Retinal pigment epithelial cell (primary cell): Measurements from ENCODE around the gene TIFAB.

Experiments
- DNase-seq: peaks from one replicate; pipeline ENCODE4 v3.0.0-alpha.2; 2010; ENCODE audit warnings: low read depth
- H3K4me3 ChIP-seq: 2 replicates; pipeline ENCODE4 v1.5.1; 2011; ENCODE audit warnings: mild to moderate bottlenecking, low read length, control low read depth, moderate library complexity
- TF ChIP-seq, protein P1 (sequence below): conservative IDR thresholded peaks from 2 replicates; pipeline ENCODE4 v1.5.1; 2011; ENCODE audit warnings: low read depth, low read length, control low read depth, inconsistent platforms

The TIFAB gene

DNA sequence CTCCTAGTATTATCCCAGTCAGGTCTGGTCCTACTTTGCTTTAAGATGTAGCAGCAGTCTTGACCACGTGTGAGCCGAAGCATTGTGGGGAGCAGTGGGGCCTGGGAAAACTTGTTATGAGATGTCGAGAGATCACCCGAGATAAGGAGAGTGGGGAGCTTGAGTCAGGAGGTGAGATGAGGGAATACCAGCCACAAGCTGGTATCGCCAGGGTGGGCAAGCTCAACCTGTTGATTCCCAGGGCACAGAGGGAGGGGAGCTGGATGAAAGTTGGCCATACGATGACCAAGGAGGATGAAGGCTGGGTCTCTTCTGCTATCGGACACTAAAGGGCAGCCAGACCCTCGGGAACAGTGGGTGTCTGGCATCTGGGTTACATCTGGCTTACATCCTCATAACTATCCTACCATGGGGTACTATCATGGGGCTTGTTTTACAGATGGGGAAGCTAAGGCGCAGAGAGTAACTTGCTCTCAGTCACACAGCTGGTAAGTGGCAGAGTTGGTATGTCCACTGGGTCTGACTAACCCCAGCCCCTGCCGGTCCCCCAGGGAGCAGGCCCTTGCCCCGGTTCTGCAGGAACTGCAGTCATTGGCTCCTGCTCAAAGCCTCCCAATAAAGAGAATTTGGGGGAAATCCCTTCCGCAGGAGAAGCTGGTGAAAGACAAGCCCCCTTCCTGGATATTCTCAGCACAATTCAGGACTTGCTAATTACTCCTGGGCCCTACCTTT is 13.4 kb upstream of the TIFAB start:
- no peak for DNase-seq
- TF ChIP-seq, protein P1, sequence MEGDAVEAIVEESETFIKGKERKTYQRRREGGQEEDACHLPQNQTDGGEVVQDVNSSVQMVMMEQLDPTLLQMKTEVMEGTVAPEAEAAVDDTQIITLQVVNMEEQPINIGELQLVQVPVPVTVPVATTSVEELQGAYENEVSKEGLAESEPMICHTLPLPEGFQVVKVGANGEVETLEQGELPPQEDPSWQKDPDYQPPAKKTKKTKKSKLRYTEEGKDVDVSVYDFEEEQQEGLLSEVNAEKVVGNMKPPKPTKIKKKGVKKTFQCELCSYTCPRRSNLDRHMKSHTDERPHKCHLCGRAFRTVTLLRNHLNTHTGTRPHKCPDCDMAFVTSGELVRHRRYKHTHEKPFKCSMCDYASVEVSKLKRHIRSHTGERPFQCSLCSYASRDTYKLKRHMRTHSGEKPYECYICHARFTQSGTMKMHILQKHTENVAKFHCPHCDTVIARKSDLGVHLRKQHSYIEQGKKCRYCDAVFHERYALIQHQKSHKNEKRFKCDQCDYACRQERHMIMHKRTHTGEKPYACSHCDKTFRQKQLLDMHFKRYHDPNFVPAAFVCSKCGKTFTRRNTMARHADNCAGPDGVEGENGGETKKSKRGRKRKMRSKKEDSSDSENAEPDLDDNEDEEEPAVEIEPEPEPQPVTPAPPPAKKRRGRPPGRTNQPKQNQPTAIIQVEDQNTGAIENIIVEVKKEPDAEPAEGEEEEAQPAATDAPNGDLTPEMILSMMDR = no peak

DNA sequence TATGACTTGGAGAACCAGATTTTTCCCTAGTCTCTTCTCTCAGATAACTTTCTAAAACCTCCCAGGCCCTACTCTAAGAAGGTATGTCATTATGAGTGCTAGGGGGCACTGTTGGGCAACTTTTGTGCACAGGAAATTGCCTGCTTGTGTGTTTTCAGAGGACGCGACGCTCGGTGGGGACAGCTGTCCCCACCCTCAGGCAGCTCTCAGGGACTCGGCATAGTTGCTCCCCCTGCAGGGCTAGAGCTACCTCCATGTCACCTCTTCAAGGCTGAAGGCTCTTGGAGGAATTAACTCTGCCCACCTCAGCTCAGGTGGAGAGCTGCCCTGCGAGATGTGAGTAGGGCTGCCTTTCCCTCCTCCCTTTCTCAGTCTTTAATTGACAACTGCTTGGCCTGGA is 10.2 kb upstream of the TIFAB start:
- no peak for DNase-seq
- H3K4me3 ChIP-seq = no peak overlapping the region
- TF ChIP-seq, protein P1 = peak; percentile 69

More for the DNA sequence above, 13.4 kb upstream of the TIFAB start:
- no peak overlapping the region for H3K4me3 ChIP-seq

DNA sequence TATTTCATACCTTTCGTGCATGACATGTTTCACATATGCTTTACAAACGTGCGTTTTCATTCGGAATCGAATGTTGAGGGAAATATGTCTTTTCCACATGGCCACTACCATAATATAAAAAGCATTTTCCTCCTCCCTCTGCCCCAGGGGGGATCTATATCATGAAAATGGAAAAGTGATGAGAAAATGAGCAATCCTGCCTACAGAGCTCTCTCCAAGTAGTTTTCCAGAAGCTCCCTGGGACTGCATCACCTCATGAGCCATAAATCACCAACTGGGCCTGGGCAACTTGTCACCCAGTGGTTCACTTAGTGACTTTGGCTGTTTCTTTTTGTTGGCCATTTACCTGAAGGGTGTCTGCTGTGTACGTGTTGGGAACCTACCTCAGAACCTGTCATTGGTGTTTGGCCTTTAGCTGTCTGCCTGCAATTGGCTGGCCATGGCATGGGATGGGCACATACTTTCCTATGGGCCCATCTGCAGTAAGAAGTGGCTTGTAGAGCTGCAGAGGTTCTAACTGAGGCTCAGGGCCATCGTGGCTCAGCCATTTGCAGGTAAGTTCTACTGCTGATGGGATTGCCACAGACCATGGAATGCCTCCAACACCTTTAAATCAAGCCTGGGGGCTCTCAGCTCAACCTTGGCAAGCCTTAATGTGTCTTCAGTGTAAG is 9.5 kb upstream of the TIFAB start:
- no peak for DNase-seq
- H3K4me3 ChIP-seq = no peak overlapping the region
- TF ChIP-seq, protein P1 = no peak

DNA sequence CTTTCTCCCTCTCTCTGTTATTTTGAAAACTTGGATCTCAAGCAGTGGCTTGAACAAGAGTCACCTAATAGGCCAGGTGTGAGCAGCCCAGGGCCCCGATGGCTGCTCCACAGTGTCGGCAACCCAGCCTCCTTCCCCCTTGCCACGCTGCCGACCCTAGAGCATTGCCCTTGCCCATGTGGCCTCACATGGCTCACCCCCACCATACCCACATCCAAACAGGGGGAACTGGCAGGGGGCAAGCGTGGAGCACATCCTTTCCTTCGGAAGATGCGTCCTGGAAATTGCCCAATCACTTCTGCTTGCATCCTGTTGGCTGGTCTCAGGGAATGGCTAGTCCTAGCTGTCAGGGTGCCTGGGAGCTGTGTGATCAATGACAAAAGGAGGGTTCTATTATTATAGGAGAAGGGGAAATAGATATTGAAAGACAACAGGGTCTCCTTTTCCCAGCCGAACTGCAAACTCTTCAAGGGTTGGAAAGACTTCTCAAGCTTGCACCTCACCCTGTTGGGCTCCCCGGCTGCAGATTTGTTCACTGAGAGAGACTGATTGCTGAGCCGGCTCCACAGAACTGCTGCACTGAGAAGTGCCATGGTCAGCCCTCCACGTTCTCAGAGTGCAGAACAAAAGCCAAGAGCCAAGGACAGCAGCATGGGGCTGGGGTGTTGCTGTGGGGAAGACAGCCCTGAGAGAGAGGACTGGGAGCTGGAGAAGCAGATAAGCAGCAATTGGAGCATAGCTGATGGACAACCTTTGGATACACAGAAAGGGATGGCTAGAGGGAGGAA is 8.3 kb upstream of the TIFAB start:
- DNase-seq = no peak
- TF ChIP-seq, protein P1 = no peak
- H3K4me3 ChIP-seq = no peak overlapping the region

DNA sequence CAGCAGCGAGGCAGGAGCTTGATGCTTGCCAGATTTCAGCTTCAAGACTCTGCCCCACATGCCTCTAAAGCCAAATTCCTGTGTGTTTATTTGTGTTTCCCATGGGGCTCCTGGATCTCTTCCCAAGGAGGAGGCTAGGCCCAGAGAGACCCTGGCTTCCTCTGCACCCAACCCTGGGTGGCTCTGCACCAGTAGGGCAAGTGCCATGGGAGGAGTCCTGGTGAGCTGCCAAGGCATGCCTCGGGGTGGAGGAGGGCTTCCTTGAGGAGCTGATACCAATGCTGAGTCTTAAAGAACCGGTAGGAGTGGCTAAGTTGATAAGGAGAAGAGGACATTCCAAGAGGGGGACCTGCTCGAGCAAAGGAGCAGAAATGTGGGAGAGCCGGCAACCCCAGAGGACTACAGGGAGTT is 6.8 kb upstream of the TIFAB start:
- no peak overlapping the region for H3K4me3 ChIP-seq
- TF ChIP-seq, protein P1 = no peak
- peak; percentile 62 for DNase-seq

DNA sequence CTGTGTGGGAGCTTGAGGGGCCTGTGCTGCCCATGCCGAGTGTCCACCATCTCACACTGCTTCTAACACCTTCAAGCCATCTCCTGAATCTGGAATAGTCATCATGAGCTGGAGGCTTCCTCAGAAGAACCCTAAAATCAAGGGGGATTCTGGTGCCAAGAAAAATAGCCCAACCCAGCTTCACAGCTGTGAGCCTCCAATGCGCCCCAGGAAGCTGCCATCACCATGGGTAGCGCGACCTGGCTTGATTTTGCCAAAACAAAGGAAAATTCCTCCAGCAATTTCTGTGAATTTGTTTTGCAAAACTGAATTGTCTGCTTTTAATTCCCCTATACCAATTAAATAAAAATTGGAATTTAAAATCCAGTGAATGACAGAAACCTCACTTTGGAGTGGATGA is 6.2 kb upstream of the TIFAB start:
- TF ChIP-seq, protein P1 = no peak

More for the DNA sequence above, 6.2 kb upstream of the TIFAB start:
- DNase-seq = no peak
- H3K4me3 ChIP-seq = no peak overlapping the region
